T-helper 2 cell treated with Interferon-gamma antibody and Interleukin-4, amounts not matched to agents 100 ng/mL and 5 ng/mL, for 36 hours (primary cell): ENCODE measurements around the gene ZBTB20. TPM values are rescaled to one million over a fixed set of nuclear protein-coding genes. Genes with fewer than 3 reads are reported as not detected.

Experiments used
- intact Hi-C: fragments of 100-400 bp; cut with micrococcal nuclease; formaldehyde crosslinking; loops from one replicate; pipeline ENCODE4 v1.15.1; 2023
- total RNA-seq: library from RNA; stranded (reverse); gene quantifications from 2 replicates; pipeline ENCODE4 v1.2.3, GENCODE V29; 2022

Gene ZBTB20
- total RNA-seq, 1 donor from 2014 or later, result 8.0 TPM

- intact Hi-C loops, result loop anchor here (1.0 to 2.0 kb wide), 4 partner anchors 77 to 722 kb away; no protein-coding TSS in a partner anchor
Measured at GRCh38 chr3:115092220-115092791, 54.8 kb downstream of the ZBTB20 start.

GRCh38 chr3:115090712-115091111 is 56.4 kb downstream of the ZBTB20 start:
- intact Hi-C loops, result no loop called here

- intact Hi-C loops, result no loop called here
Measured at GRCh38 chr3:115089481-115089880, 57.6 kb downstream of the ZBTB20 start.

- intact Hi-C loops, result no loop called here
Measured at GRCh38 chr3:115087512-115087911, 59.6 kb downstream of the ZBTB20 start.

- intact Hi-C loops, result no loop called here
Measured at GRCh38 chr3:115086344-115086743, 60.7 kb downstream of the ZBTB20 start.

GRCh38 chr3:115085197-115085865 is 61.8 kb downstream of the ZBTB20 start:
- intact Hi-C loops, result no loop called here

GRCh38 chr3:115084686-115085085 is 62.4 kb downstream of the ZBTB20 start:
- intact Hi-C loops, result no loop called here

- intact Hi-C loops, result no loop called here
Measured at GRCh38 chr3:115082260-115082659, 64.8 kb downstream of the ZBTB20 start.

- intact Hi-C loops, result no loop called here
Measured at GRCh38 chr3:115081444-115081843, 65.6 kb downstream of the ZBTB20 start.

GRCh38 chr3:115077501-115078250 is 69.4 kb downstream of the ZBTB20 start:
- intact Hi-C loops, result no loop called here

GRCh38 chr3:115074502-115074901 is 72.6 kb downstream of the ZBTB20 start:
- intact Hi-C loops, result no loop called here

GRCh38 chr3:115072265-115073021 is 74.6 kb downstream of the ZBTB20 start:
- intact Hi-C loops, result no loop called here

GRCh38 chr3:115071601-115072000 is 75.5 kb downstream of the ZBTB20 start:
- intact Hi-C loops, result no loop called here

GRCh38 chr3:115071166-115071565 is 75.9 kb downstream of the ZBTB20 start:
- intact Hi-C loops, result no loop called here

GRCh38 chr3:115068799-115069198 is 78.3 kb downstream of the ZBTB20 start:
- intact Hi-C loops, result no loop called here

GRCh38 chr3:115062412-115062956 is 84.6 kb downstream of the ZBTB20 start:
- intact Hi-C loops, result no loop called here

GRCh38 chr3:115062009-115062408 is 85.1 kb downstream of the ZBTB20 start:
- intact Hi-C loops, result no loop called here

GRCh38 chr3:115052906-115053305 is 94.2 kb downstream of the ZBTB20 start:
- intact Hi-C loops, result no loop called here

- intact Hi-C loops, result loop anchor here (5.0 kb wide), 1 partner anchor 650 kb away; no protein-coding TSS in a partner anchor
Measured at GRCh38 chr3:115042351-115042750, 104.7 kb downstream of the ZBTB20 start.

GRCh38 chr3:115040673-115041286 is 106.3 kb downstream of the ZBTB20 start:
- intact Hi-C loops, result loop anchor here (2.0 to 5.0 kb wide), 2 partner anchors 124 to 652 kb away; no protein-coding TSS in a partner anchor

GRCh38 chr3:115040246-115040645 is 106.8 kb downstream of the ZBTB20 start:
- intact Hi-C loops, result loop anchor here (2.0 to 5.0 kb wide), 2 partner anchors 125 to 652 kb away; no protein-coding TSS in a partner anchor
